PC-3 (cell line): ENCODE measurements around the gene GRIA1. TPM values are rescaled to one million over a fixed set of nuclear protein-coding genes. Genes with fewer than 3 reads are reported as not detected.

Experiments
- ATAC-seq: fragments of 200-7000 bp; cut with Tn5 transposase; 2 replicates; pipeline ENCODE4 v1.9.1; 2020; ENCODE audit warnings: mild to moderate bottlenecking, moderate library complexity
- BruUV-seq: library from RNA; stranded (reverse); fragments of 400-500 nt; replicated peaks from 2 replicates; lab custom pipeline; 2021; lab: Mats Ljungman, UMichigan
- CTCF ChIA-PET: fragments of 300-600 bp; sonication (Branson Sonifier 250); formaldehyde crosslinking; loops from one replicate; lab custom pipeline; 2022; ENCODE audit warnings: antibody characterized with exemption; lab: Charles Lee
- POLR2A ChIA-PET: fragments of 300-600 bp; sonication (Branson Sonifier 250); formaldehyde crosslinking; loops from one replicate; lab custom pipeline; 2022; ENCODE audit warnings: antibody characterized with exemption; ENCODE audit not compliant: unreplicated experiment; lab: Charles Lee
- DNase-seq: peaks from one replicate; pipeline ENCODE4 v3.0.0-alpha.2; 2015
- H2AFZ ChIP-seq: fragments of 300-600 bp; sonication (generic); 2 replicates; pipeline ENCODE4 v1.6.0; 2016; ENCODE audit warnings: antibody characterized with exemption, low read length
- H3F3A ChIP-seq: fragments of 300-600 bp; sonication (generic); one replicate; pipeline ENCODE4 v1.6.0; 2017; ENCODE audit warnings: antibody characterized with exemption, low read length, control low read depth, mild to moderate bottlenecking; ENCODE audit not compliant: unreplicated experiment
- H3K27ac ChIP-seq: fragments of 300-600 bp; sonication (generic); 2 replicates; pipeline ENCODE4 v1.5.1; 2016; ENCODE audit warnings: mild to moderate bottlenecking, low read length
- H3K27me3 ChIP-seq: fragments of 300-600 bp; sonication (generic); 2 replicates; pipeline ENCODE4 v1.6.1; 2016; ENCODE audit warnings: low read length, mixed read lengths
- H3K36me3 ChIP-seq: fragments of 300-600 bp; sonication (generic); 2 replicates; pipeline ENCODE4 v1.6.1; 2016; ENCODE audit warnings: low read depth, mixed run types, low read length, mixed read lengths
- H3K4me1 ChIP-seq: fragments of 300-600 bp; sonication (generic); 2 replicates; pipeline ENCODE4 v1.5.1; 2016; ENCODE audit warnings: low read length; ENCODE audit not compliant: insufficient read depth
- H3K4me2 ChIP-seq: fragments of 300-600 bp; sonication (generic); 2 replicates; pipeline ENCODE4 v1.6.0; 2016; ENCODE audit warnings: low read length
- H3K4me3 ChIP-seq: fragments of 300-600 bp; sonication (generic); 2 replicates; pipeline ENCODE4 v1.5.1; 2016; ENCODE audit warnings: mild to moderate bottlenecking, low read length, mixed read lengths
- H3K79me2 ChIP-seq: fragments of 300-600 bp; sonication (generic); 2 replicates; pipeline ENCODE4 v1.6.1; 2017; ENCODE audit warnings: low read length, mixed read lengths
- H3K9ac ChIP-seq: fragments of 300-600 bp; sonication (generic); 2 replicates; pipeline ENCODE4 v1.6.0; 2016; ENCODE audit warnings: mild to moderate bottlenecking, low read length
- H3K9me2 ChIP-seq: fragments of 300-600 bp; sonication (generic); replicated peaks from 2 replicates; pipeline ENCODE4 v1.6.1; 2016; ENCODE audit warnings: mixed run types, low read length, mixed read lengths
- H3K9me3 ChIP-seq: fragments of 300-600 bp; sonication (generic); 2 replicates; pipeline ENCODE4 v1.6.1; 2016; ENCODE audit warnings: low read length, mixed read lengths
- H4K20me1 ChIP-seq: fragments of 300-600 bp; sonication (generic); 2 replicates; pipeline ENCODE4 v1.6.1; 2016; ENCODE audit warnings: low read length, mixed read lengths
- CTCF ChIP-seq: fragments of 300-600 bp; sonication (generic); conservative IDR thresholded peaks from 2 replicates; pipeline ENCODE4 v1.5.1; 2017; ENCODE audit warnings: antibody characterized with exemption, low read depth, mild to moderate bottlenecking, low read length
- EZH2 ChIP-seq: fragments of 300-600 bp; sonication (generic); IDR thresholded peaks from one replicate; pipeline ENCODE4 v1.6.1; 2017; ENCODE audit warnings: antibody characterized with exemption, mild to moderate bottlenecking, low read length; ENCODE audit not compliant: unreplicated experiment
- EZH2phosphoT487 ChIP-seq: fragments of 300-600 bp; sonication (generic); IDR thresholded peaks from 2 replicates; pipeline ENCODE4 v1.6.1; 2018; ENCODE audit warnings: mild to moderate bottlenecking, antibody characterized with exemption, low read length, borderline replicate concordance
- intact Hi-C: fragments of 100-400 bp; cut with micrococcal nuclease; formaldehyde crosslinking; loops from 2 replicates; pipeline ENCODE4 v1.9.0; 2023
- total RNA-seq: library from RNA; depleted of rRNA; stranded (reverse); fragments of >200 nt; gene quantifications from 2 replicates; pipeline ENCODE4 v1.2.3, GENCODE V29; 2014

GRIA1 gene
- total RNA-seq, 1 experiment from 2014 or later = not detected

- ATAC-seq = no peak
- ChIA-PET POLR2A (no interaction called here), CTCF (no interaction called here)
Measured at GRCh38 chr5:153610009-153610408, 119.5 kb downstream of the GRIA1 start.

DNA sequence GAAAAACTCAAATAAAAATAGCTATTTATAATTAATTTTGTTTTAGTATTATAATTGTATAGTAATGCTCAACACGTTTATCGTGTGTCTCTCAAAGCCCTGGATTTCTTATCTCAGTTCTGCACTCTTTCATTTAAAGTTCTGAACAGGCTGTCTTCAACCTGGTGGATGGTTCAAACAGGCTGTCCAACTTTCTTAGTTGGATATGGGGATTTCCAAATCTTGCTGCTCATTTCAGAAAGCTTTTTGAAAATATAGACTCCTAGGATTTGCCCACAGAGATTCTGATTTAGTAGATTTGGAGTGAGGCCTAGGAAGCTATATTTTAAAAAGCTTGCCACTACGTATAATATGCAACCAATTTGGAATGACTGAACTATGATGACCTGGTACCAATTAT, 120.3 kb downstream of the GRIA1 start:
- Histone ChIP-seq H4K20me1 (no peaks in the 10 kb centered on the region), H3K27me3 (no peaks in the 10 kb centered on the region), H3K4me3 (no peak overlapping the region), H3K4me2 (no peak overlapping the region), H3K9me3 (no peaks in the 10 kb centered on the region), H3K27ac (no peak overlapping the region), H3F3A (no peaks in the 10 kb centered on the region), H3K36me3 (no peaks in the 10 kb centered on the region), H3K9me2 (no peaks in the 10 kb centered on the region), H3K79me2 (no peaks in the 10 kb centered on the region), H3K9ac (no peak overlapping the region), H2AFZ (no peak overlapping the region), H3K4me1 (no peaks in the 10 kb centered on the region)
- POLR2A ChIA-PET = no interaction called here
- no peak for DNase-seq
- BruUV-seq = no TSS peak
- TF ChIP-seq CTCF (no peak), EZH2phosphoT487 (no peak), EZH2 (no peak)
- CTCF ChIA-PET = no interaction called here
- ATAC-seq = no peak
- intact Hi-C loops = no loop called here

More at GRCh38 chr5:153610009-153610408, 119.5 kb downstream of the GRIA1 start:
- no TSS peak for BruUV-seq
- Histone ChIP-seq H3F3A (no peaks in the 10 kb centered on the region), H3K27ac (no peak overlapping the region), H3K36me3 (no peaks in the 10 kb centered on the region), H3K9me2 (no peaks in the 10 kb centered on the region), H3K27me3 (no peaks in the 10 kb centered on the region), H3K79me2 (no peaks in the 10 kb centered on the region), H3K4me1 (no peaks in the 10 kb centered on the region), H3K4me3 (no peak overlapping the region), H3K4me2 (no peak overlapping the region), H3K9ac (no peak overlapping the region), H3K9me3 (no peaks in the 10 kb centered on the region), H2AFZ (no peak overlapping the region), H4K20me1 (no peaks in the 10 kb centered on the region)
- no peak for DNase-seq
- intact Hi-C loops = no loop called here
- no peak for TF ChIP-seq EZH2
- no peak for TF ChIP-seq EZH2phosphoT487
- no peak for TF ChIP-seq CTCF

- H4K20me1 ChIP-seq = no peaks in the 10 kb centered on the region
- H3K4me3 ChIP-seq = no peak overlapping the region
- H3K4me2 ChIP-seq = no peak overlapping the region
- TF ChIP-seq EZH2phosphoT487 = no peak
- no peak for TF ChIP-seq EZH2
- no peak for TF ChIP-seq CTCF
- DNase-seq (peak; percentile 54), ATAC-seq (no peak)
- H3K9me2 ChIP-seq = no peaks in the 10 kb centered on the region
- no peaks in the 10 kb centered on the region for H3K9me3 ChIP-seq
- H3K9ac ChIP-seq = no peak overlapping the region
- no peaks in the 10 kb centered on the region for H3K79me2 ChIP-seq
- no peaks in the 10 kb centered on the region for H3K4me1 ChIP-seq
- CTCF ChIA-PET = no interaction called here
- H3K27me3 ChIP-seq = no peaks in the 10 kb centered on the region
- POLR2A ChIA-PET = no interaction called here
- H2AFZ ChIP-seq = no peak overlapping the region
- H3K36me3 ChIP-seq = no peaks in the 10 kb centered on the region
- BruUV-seq = no TSS peak
- no peak overlapping the region for H3K27ac ChIP-seq
- intact Hi-C loops = no loop called here
- no peaks in the 10 kb centered on the region for H3F3A ChIP-seq
Measured at GRCh38 chr5:153613144-153613543, 122.7 kb downstream of the GRIA1 start.
